Measurements from ENCODE around the gene ZNF564.
"Not testable (repeated sequence)": the region's sequence is repeated elsewhere in the genome, so short reads cannot be mapped to it uniquely, and the experiment has no call there.

ZNF564 gene

DNA sequence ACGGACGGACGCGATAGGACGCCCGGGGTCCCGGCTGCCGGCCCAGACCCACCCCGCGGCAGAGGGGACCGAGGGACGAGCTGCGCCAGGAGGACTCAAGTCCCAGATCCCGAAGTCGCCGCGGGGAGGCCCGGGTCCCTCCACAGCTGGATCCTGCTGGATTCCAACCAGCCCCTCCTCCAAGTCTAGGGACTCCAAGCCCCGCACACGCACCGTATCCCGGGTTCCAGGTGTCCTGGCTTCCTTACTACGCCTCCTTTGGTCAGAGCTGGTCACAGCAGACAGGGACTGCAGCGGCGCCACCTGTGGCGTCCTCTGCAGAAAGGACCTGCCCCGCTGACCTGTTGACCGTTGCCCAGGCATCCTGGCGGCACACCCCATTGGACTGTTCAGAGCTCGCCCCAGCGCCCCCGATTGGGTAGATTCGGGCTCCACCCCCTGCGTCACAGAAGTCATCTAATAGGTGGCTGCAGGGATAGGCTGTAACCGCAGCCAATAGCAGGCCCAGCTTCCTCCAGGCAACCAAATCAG, 37.7 kb downstream of the ZNF564 start:
- in situ Hi-C loops (cut with HindIII; ENCODE audit: low sequenced_read_pairs), result loop anchor here (25.0 kb wide), 1 partner anchor 124 kb away; no protein-coding TSS in a partner anchor

- in situ Hi-C loops (cut with HindIII; ENCODE audit: low sequenced_read_pairs), result no loop called here
Observed at GRCh38 chr19:12497032-12497431, 54.2 kb downstream of the ZNF564 start.

- in situ Hi-C loops (cut with HindIII; ENCODE audit: low sequenced_read_pairs), result no loop called here
Observed at GRCh38 chr19:12496480-12496879, 54.8 kb downstream of the ZNF564 start.

- in situ Hi-C loops (cut with HindIII; ENCODE audit: low sequenced_read_pairs), result no loop called here
Observed at GRCh38 chr19:12495002-12495802, 56.1 kb downstream of the ZNF564 start.

GRCh38 chr19:12494260-12494860, 56.9 kb downstream of the ZNF564 start:
- in situ Hi-C loops (cut with HindIII; ENCODE audit: low sequenced_read_pairs), result no loop called here

DNA sequence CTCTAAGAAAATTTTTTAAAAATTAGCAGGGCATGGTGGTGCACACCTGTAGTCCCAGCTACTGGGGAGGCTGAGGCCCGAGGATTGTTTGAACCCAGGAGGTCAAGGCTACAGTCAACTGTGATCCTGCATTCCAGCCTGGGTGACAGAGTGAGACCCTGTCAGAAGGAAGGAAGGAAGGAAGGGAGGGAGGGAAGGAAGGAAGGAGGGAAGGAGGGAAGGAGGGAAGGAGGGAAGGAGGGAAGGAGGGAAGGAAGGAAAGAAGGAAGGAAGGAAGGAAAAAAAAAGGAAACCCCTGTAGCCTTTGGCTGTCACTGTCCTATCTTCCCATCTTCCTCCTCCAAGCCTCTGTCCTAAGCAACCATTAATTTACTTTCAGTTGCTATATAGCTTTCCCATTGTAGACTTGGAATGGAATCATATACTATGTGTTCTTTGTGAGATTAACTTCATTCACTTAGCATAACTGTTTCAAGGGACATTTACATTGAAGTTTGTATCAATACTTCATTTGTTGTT, 65.0 kb downstream of the ZNF564 start:
- in situ Hi-C loops (cut with HindIII; ENCODE audit: low sequenced_read_pairs), result not testable (repeated sequence)

GRCh38 chr19:12485571-12485970, 65.7 kb downstream of the ZNF564 start:
- in situ Hi-C loops (cut with HindIII; ENCODE audit: low sequenced_read_pairs), result no loop called here

- in situ Hi-C loops (cut with HindIII; ENCODE audit: low sequenced_read_pairs), result no loop called here
Observed at GRCh38 chr19:12485052-12485416, 66.2 kb downstream of the ZNF564 start.

DNA sequence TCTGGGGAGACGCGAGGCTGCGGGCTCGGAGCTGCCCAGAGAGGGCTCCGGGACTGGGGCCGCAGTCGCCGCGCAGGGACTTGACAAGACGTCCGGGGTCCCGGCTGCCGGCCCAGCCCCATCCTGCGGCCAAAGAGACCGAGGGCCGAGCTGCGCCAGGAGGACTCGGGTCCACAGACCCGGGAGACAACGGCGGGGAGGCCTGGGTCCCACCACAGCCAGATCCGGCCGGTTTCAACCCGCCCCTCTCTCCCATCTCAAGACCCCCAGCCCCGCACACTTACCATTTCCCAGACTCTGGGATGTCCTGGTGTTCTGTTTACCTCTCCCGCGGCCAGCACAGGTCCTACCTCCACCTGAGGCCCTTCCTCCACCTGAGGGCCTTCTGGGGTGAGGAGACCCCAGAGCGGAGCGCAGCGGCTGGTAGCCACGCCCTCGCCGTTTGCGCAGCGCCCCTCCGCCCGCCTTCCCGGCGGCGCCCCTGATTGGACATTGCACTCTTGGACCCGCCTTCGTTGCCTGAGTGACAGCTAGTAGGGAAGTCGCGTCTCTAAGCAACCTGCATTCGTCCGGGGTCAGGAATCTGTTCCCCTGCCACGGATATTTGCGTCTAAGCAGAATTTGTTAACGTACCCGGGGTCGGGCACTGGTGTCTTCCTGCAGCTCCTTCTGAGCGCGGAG, 66.8 kb downstream of the ZNF564 start, which contains the start of gene ZNF709:
Gene ZNF709, minus strand, starts transcription at position 446 of the 681 bp plus-strand sequence. Its CDS starts 159 bp downstream, at position 287.
- in situ Hi-C loops (cut with HindIII; ENCODE audit: low sequenced_read_pairs), result no loop called here

GRCh38 chr19:12484011-12484370, 67.3 kb downstream of the ZNF564 start:
- in situ Hi-C loops (cut with HindIII; ENCODE audit: low sequenced_read_pairs), result no loop called here

DNA sequence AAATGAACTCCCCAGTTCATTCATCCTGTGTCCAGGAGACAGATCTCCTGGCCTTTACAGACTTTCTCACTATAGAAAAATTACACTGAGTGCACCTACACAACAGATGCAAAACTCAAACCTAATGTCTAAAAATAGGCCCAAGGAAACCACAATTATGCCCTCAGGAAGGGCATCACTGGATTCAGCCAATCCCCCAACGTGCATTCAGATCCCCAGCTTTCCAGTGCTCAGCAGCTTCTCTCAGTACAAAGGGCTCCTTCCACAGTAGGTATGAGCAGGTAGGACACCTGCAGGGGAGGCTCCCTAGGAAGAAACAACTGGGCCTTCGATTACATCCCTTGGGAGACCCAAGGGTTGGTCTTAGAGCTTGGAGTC, 68.8 kb downstream of the ZNF564 start:
- in situ Hi-C loops (cut with HindIII; ENCODE audit: low sequenced_read_pairs), result no loop called here

DNA sequence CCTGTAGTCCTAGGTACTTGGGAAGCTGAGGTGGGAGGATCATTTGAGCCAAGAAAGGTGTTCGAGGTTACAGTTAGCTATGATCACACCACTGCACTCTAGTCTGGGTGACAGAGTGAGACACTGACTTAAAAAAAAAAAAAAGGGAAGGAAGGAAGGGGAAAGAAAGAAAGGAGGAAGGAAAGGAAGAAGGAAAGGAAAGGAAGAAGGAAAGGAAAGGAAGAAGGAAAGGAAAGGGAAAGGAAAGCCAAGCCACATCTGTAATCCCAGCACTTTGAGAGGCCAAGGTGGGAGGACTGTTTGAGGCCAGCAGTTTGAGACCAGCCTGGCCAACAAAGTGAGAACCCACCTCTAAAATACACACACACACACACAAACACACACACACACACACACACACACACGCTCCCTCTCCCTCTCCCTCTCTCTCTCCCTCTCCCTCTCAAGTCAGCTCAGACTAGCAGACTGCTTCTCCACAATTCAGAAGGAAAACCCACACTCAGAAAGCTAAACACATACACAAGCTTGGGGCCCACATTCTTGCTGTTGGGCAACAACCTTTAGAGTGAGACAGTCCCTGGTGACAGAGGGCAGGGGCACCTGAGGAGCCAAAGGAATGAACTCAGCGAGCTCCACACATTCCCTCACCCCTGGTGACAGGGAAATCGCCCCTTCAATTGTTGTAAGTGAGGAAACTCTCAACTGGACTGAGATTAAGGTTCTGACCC, 69.3 kb downstream of the ZNF564 start:
- in situ Hi-C loops (cut with HindIII; ENCODE audit: low sequenced_read_pairs), result no loop called here

GRCh38 chr19:12478234-12478941, 72.9 kb downstream of the ZNF564 start:
- in situ Hi-C loops (cut with HindIII; ENCODE audit: low sequenced_read_pairs), result no loop called here
